NCI-H345 treated with DMSO at 0.1 percent for 48 hours (cell line): ENCODE measurements around the gene RPS10.
"Not testable (repeated sequence)": the region's sequence is repeated elsewhere in the genome, so short reads cannot be mapped to it uniquely, and the experiment has no call there.

ENCODE experiments used
- DNase-seq: peaks from one replicate; lab custom pipeline; 2025; ENCODE audit not compliant: unreplicated experiment; lab: John Stamatoyannopoulos, UW

Gene RPS10

DNA sequence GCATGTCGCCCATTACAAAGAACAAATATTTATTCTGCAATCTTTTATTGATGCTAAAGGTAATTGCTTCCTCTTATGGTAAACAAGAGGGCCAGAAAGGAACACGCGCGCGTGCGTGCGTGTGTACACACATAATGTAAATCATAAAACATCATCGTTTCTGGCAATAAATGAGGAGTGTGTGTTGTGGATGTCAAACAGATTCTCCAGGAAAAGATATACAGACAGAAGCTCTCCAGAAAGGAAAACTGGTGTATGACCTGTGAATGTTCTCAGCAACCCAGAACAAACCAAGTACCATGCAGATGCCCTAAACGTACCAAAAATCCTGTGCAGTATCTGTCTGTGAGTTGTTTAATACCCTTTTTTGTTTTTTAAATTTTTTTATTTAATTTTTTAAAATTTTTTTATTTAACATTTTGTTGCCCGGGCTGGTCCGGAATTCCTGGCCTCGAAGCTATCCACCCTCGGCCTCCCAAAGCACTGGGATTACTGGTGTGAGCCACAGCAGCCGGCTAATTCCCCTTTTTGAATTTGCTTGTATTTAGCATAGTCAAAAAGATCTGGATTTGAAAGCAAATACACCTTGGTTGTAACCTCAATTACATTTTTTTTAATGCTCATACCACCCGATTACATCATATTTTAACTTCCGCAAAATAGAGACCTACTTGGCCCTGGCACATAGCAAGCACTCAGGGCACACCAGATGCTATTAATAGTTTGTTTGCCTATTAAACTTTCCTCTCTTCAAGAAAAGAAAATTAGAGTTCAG lies 32.5 kb downstream of the RPS10 start:
- peak; percentile 47 for DNase-seq

DNA sequence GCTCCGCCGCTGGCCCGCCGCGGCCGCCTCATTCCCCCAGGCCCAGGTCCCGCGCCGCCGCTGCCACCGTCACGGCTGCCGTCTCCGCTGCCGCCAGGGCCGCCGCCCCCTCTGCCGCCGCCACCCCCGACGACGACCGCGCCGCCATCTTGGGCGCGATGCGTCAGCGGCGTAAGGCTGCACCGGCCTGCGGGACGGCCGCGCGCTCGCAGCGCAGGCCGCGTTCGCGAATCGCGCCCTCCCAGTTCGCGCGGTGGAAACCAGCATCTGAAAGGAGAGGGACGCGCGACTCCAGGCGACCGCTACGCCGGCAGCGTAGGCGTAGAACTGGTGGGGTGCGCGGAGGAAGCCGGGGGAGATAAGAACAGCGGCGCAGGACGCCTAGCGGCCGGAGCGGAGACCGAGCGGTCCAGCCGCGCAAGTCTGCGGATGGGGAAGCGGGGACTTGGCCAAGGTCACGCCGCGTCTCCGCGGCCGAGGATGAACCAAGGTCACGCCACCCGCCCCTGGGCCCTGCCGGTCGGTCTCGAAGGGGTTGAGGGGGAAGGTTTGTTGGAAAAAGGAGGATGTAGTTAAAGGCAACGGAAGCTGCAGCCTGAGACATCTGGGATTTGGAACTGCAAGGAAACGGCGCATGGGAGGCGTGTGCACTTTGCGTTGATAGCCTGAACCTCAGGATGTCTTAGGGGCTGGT lies 33.2 kb downstream of the RPS10 start, which contains the start of gene NUDT3:
Gene NUDT3 (minus strand): TSS at position 173 of the 694 bp plus-strand sequence. CDS start 307 bp downstream, outside the sequence.
- peak; percentile 88 for DNase-seq

DNA sequence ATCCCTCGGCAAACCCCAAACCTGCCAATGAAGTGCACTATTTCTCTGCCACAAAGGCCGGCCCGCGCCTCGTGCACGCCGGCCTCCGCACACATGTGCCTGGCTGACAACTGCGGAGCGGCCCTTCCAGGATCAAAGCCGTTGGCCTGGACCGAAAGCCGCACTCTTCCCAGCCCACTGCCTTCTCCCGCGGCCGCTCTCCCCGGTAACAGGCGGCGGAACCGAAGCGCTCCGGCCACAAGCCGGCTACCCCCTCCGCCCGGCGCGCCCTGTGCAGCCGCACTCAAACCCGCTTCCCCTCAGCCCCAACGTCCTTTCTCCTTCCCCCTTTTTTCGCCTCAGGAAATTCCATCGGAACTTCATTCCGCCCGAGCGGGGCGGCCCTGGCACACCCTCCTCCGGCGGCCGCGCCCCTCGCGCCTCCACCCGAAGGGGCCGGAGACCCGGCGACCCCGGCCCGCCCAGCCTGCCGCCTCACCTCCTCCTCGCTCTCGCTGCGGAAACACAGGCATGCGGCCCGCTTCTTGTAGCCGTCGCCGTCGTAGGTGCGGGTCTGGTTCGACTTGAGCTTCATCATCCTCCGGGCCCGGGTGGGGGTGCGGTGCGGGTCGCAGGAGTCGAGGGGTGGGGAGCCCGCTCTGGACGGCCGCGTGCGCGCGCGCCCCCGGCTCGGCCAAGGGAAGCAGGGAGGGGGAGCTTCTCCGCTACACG lies 33.9 kb downstream of the RPS10 start:
- peak; percentile 20 for DNase-seq

DNA sequence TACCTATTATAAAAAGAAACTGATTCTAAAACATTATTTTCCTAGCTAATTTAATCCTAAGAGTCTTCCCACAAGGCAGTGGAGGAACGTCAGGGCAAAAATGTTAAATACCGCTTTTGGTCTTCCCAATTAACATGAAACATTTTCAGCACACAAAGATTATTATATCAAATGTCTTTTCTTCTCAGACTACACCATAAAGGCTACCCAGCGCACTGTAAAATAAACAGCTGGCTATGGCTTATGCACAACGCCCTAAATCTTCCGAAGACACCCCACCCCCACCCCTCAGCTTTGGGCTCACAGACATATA lies 34.4 kb downstream of the RPS10 start:
- no peak for DNase-seq

DNA sequence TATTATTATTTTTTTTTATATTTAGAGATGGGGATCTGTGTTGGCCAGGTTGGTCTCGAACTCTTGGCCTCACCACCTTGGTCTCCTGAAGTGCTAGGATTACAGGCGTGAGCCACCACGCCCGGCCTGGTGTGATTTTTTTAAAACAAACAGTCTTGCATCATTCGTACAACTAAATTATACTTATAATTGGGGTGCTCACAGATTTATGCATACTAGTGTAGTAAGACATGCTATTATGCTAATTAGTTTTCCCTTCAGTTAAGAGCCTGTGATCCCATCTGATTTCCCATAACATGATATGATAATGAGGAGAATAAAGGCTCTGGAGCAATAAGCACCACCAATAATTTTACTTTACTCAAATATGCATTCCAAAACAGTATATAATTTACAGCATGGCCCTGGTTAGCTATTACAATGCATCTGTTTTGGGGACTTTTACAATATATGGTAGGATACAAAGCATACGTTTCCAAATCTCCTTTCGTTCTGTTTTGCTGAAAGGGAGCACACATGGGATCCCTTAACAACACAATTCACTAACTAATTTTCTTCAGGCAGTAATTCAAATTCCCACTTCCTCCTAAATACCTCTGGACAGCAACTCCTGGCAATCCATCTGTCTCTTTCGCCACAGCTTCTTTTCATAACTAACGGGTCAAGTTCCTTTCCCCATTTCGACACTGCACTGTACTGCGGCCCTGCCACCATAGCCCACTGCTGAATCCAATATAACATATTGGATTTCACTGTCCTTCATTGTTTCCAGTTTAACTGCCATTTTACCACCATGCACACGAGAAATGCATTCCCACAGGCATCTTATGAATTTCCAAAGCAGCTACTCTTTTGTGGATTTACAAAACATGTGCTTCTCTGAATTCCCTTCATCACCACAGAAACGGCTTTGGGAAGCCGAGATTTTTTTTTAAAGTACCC lies 35.1 kb downstream of the RPS10 start:
- DNase-seq = peak; percentile 29

DNA sequence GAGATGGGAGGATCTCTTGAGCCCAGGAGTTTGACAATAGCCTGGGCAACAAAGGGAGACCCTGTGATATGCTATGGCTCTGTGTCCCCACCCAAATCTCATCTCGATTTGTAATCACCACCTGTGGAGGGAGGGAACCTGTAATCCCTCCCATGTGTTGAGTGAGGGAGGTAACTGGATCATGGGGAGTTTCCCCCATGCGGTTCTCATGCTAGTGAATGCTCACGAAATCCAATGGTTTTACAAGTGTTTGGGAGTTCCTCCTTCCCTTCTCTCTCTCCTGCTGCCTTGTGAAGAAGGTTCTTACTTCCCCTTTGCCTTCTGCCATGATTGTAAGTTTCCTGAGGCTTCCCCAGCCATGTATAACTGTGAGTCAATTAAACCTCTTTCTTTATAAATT lies 36.8 kb downstream of the RPS10 start:
- DNase-seq = no peak

DNA sequence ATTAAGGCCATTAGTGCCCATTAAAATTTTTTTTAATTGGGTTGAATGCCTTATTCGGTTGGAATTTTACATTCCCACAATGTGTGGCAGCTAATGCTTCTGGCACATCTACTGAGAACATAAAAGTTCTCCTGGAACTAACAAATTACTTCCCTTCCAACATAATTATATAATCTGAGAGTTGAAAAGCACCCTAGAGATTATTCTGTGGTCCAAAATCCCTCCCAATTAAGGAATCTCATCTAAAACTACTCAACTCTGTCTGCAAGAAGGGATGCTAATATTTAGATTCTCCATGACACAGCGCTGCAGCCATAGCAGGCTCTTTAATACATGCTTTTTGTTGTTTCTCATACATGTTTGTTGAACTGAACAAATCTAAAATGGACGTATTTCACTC lies 37.4 kb downstream of the RPS10 start:
- DNase-seq = no peak

DNA sequence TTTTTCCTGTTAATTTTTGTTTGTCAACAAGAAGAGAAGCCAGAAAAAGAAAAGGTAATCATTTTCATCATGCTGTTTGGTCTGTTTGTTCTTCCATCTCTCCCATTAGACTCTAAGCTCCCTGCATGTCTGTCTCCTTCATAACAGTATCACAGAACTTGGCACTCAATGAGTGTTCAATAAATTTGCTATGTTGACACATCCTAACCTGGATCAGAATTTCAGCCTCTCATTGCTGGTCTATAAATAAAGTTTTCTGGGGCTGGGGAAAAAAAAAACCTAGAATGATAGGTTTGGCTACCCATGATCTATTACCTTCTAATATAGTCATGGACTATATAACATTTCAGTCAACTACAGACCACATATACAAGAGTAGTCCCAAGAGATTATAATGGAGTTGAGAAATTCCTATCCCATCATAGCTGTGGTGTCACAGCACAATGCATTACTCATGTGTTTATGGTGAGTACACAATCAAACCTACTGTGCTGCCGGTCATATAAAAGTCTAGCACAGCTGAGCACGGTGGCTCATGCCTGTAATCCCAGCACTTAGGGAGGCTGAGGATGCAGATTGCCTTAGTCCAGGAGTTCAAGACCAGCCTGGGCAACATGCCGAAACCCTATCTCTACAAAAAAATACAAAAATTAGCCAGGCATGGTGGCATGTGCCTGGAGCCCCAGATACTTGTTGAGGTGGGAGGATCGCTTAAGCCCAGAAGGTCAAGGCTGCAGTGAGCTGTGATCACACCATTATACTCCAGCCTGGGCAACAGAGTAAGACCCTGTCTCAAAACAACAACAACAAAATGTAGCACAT lies 39.3 kb downstream of the RPS10 start:
- no peak for DNase-seq

DNA sequence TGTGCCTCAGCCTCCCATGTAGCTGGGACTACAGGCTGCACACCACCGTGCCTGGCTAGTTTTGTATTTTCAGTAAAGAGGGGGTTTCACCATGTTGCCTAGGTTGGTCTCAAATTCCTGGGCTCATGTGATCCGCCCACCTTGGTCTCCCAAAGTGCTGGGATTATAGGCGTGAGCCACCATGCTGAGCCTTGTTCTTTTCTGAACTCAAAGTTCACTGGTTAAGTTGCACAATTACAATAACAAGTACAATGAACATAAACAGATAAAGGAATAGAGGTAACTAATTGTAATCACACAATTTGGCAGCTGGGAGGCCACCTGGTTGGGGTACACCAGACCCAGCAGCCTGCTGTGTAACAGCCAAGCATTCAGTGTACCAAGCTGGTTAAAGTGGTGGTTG lies 40.1 kb downstream of the RPS10 start:
- DNase-seq = no peak

DNA sequence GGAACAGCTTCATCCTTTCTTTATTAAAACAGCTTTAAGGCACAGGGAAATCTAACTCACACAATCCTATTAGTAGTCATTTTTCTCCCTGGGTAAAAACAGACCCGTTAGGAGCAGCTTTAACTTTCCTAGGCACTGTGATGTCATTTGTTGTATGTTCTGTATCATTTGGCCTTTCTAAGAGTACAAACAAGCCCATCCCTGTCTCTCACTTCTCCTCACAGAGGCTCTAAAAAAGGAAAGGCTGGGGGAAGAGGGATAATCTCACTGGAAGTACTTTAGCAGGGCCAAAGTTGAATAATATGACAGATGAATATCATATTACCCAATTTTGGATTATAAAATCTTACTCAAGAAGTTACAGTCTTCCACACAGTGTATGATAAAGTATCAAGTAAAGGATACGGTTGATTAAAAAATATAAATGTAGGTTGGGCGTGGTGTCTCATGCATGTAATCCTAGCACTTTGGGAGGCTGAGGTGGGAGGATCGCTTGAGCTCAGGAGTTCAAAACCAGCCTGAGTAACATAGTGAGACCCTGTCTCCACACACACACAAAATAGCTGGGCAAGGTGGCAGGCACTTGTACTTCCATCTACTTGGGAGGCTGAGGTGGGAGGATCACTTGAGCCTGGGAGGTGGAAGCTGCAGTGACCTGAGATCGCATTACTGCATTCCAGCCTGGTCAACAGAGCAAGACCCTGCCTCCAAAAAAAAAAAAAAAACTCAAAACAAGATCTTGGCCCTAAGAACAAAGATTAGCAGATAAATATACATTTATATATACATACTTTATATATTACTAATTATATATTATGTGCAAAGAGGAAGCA lies 41.3 kb downstream of the RPS10 start:
- DNase-seq = no peak

DNA sequence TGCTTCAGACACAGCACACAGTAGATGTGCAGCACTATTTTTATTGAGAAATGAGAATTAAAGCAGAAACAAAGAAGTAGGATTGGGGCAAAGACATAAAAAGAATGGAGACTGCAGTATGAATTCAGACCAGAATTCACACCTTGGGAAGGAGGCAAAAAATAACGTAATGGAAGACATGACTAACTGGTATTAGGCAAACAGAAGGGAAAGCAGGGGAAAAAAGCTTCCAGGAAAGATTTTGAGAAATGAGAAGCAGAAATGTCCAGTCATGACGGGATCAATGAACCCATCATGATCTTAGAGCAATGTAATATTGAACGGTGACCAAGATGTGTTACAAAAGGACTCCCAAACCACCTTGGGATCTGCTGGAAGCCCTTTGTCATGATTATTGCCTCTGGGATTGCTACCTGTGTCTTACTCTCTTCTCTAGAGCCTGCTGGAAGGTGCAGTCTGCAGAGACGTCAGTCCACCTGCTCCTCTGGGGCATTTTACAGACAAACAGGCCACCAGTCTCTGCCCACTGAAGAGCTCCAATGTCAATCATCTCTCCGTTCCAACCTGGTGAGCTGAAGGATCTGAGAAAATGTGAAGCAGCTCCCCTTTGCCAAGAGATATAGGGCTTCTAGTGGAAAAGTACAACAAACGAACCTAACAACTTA lies 42.1 kb downstream of the RPS10 start:
- DNase-seq = no peak

DNA sequence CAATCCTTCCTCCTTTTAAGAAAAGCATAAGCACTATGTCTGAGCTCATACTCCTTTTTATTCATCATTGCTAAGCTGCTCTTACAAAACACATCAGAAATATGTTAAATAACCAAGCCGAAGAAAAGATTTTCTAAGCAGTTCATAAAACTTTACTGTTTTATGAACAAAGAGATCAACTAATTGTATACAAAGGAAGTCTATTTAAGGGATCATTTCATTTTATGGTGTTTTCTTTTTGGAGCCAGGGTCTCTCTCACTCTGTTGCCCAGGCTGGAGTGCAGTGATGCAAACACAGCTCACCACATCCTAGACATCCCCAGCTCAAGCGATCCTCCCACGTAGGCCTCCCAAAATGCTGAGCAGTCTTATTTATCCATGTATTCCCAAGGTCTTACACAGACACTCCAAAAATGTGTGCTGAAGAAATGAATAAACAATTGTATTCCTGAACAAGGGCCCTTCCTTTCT lies 42.7 kb downstream of the RPS10 start:
- DNase-seq = no peak

DNA sequence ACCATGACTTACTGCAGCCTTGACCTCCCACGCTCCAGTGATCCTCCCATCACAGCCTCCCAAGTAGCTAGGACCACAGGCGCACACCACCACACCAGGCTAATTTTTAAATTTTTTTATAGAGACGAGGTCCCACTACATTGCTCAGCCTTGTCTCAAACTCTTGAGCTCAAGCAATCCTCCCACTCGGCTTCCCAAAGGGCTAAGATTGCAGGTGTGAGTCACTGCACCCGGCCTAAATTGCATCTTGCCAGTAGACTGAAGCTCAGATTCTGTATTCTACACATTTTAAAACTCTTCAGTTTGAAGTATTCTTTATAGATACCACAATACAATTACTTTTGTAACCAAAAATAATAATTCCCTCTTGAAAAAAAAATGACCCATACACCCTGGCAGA lies 44.8 kb downstream of the RPS10 start:
- no peak for DNase-seq

DNA sequence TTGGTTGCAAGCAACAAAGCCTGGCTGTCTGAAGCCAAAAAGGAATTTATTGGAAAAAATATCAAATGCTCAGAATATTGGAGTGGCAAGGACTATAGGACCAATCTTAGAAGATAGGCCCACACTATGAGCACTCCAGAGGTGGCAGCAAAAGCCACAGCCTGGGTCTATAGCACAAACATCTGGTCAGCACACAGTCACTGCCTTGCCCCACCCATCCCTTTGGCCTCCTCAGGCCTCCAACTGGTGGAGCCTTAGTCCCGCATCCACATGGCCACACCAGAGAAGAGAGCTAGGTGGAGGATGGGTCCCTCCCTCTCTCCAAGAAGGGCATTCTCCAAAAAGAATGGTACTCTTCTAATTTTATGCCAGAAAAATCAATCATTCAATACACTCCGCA lies 47.4 kb downstream of the RPS10 start:
- DNase-seq = no peak

DNA sequence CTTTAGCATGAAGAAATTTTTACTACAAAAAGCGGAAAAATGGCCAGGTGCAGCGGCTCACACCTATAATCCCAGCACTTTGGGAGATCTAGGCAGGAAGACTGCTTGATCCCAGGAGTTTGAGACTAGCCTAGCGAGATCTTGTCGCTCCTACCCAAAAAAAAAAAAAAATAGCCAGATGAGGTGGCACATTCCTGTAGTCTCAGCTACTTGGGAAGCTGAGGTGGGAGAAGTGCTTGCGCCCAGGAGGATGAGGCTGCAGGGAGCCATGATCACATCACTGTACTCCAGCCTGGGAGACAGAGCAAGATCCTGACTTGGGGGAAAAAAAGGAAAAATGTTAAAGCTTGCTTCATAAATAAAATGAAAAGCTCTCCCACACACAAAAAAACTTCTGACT lies 47.9 kb downstream of the RPS10 start:
- no peak for DNase-seq

DNA sequence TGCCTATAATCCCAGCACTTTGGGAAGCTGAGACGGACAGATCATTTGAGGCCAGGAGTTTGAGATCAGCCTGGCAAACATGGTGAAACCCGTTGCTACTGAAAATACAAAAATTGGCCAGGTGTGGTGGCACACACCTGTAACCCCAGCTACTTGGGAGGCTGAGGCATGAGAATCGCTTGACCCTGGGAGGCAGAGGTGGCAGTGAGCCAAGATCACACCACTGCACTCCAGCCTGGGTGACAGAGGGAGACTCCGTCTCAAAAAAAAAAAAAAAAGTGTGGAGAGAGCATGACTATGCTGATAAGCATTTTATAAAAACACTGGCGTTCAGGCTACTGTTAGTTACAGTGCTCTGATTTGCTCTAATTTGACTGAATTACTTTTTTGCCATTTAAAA lies 48.3 kb downstream of the RPS10 start:
- DNase-seq = not testable (repeated sequence)

DNA sequence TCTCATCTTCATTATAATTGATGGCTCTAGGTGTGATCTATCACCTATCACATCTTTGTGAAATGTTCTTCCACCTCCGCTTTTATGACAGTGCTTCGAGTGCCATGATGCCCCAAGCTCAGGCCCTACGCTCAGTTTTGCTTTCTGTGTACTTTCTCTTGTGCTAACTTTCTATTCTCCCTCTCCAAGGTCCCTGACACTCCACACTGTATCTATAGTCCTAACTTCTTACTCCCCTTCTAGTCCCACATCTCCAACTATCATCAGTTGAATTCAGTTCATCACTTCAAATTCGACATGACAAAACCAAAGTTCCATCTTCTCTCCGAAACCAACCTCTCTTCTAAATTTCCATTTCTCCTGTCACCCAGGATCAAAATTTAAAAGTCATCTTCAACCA lies 50.0 kb downstream of the RPS10 start:
- DNase-seq = no peak

DNA sequence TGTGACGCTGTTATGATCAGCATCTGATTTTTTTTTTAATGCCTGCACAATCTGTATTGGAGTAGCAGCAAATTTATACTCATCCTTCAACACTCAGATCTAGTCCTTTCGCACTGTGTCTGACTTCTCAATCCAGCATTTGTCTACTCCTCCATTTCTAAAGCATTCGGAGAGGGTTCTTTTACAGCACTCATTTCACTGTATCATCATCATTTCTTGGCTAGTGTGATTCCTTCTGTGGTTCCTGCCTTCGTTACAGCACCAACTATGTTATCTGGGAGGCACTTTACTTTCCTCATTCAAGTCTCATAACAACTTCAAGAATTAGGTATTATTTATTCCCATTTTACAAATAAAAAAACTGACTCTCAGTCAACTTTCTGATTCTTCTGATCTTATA lies 51.4 kb downstream of the RPS10 start:
- no peak for DNase-seq

DNA sequence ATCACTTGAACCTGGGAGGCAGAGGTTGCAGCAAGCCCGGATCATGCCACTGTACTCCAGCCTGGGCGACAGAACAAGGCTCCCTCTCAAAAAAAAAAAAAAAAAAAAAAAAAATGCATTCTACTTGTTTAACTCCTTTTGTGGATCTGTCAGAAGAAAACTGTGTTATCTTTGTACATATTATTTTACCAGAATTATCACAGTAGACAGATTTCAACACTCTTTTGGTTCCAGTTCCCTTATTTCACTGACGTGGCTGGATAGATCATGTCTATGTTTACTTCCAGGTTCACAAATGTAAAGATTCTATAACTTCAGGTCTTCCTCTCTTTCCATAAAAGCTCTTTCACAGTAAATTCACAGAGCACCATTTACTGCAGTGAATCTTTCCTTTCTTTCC lies 51.8 kb downstream of the RPS10 start:
- DNase-seq = no peak
